ENCODE data around the gene HSPH1. TPM values are rescaled to one million over a fixed set of nuclear protein-coding genes. Genes with fewer than 3 reads are reported as not detected.

Gene HSPH1
- total RNA-seq, 2 donors from 2014 or later = 49.0 to 83.2 TPM

Other genes starting within 250 kb of the HSPH1 start
- under 1 TPM; 0.15 to 0.37 TPM for gene TEX26, start 229.2 kb downstream of the HSPH1 start, total RNA-seq
- 10 to 100 TPM; 15.4 to 16.7 TPM for gene B3GLCT, start 38.1 kb upstream of the HSPH1 start, total RNA-seq